Measurements from ENCODE around the gene POMZP3.
A peak's percentile ranks its signal among the peaks of the same experiment; 100 is the strongest.
"Not testable (repeated sequence)": the region's sequence is repeated elsewhere in the genome, so short reads cannot be mapped to it uniquely, and the experiment has no call there.

POMZP3 gene

GRCh38 chr7:76626989-76627642, at the start of gene POMZP3:
Gene POMZP3 (minus strand): TSS chr7:76627279. CDS start chr7:76626064, 1,215 bp downstream.
- DNase-seq: peak; percentile 47

GRCh38 chr7:76675783-76676182, 48.7 kb upstream of the POMZP3 start:
- not testable (repeated sequence) for DNase-seq

DNA sequence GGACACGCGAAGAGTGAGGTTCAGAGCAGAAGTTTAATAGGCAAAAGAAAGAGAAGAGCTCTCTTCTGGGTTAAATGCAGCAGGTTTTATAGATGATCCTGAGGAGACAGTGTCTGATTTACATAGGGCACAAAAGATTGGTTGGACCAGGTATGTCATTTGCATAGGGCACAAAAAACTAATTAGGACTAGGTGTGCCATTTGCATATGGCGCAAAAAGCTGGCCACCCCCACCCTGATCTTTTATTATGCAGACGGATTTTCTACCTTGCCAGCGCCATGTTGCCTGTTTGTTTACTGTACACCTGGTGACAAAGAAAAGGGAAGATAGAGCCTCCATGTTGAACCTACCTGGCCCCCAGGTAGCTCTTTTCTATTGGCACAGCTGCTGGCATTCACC, 46.3 kb upstream of the POMZP3 start:
- not testable (repeated sequence) for DNase-seq

GRCh38 chr7:76659212-76659611, 32.1 kb upstream of the POMZP3 start:
- DNase-seq: not testable (repeated sequence)

GRCh38 chr7:76656425-76656824, 29.3 kb upstream of the POMZP3 start:
- DNase-seq: not testable (repeated sequence)

DNA sequence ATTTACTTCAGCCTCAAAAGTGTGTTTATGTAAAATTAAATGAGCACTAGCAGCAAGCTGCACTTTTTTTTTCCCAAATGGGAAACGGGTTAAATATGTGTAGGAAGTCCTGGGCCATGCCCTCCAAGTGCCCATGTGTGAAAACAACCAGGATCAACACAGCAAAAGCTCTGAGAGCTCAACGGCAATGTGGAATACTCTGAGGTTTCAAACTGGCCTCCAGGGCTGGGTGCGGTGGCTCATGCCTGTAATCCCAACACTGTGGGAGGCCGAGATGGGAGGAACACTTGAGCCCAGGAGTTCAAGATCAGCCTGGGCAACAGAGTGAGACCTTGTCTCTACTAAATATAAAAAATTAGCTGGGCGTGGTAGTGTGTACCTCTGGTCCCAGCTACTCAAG, 15.5 kb upstream of the POMZP3 start:
- DNase-seq: not testable (repeated sequence)

GRCh38 chr7:76637061-76637691, 10.1 kb upstream of the POMZP3 start:
- DNase-seq: not testable (repeated sequence)

- peak; percentile 39 for DNase-seq
Observed at GRCh38 chr7:76626581-76626980, 498 bp downstream of the POMZP3 start.

DNA sequence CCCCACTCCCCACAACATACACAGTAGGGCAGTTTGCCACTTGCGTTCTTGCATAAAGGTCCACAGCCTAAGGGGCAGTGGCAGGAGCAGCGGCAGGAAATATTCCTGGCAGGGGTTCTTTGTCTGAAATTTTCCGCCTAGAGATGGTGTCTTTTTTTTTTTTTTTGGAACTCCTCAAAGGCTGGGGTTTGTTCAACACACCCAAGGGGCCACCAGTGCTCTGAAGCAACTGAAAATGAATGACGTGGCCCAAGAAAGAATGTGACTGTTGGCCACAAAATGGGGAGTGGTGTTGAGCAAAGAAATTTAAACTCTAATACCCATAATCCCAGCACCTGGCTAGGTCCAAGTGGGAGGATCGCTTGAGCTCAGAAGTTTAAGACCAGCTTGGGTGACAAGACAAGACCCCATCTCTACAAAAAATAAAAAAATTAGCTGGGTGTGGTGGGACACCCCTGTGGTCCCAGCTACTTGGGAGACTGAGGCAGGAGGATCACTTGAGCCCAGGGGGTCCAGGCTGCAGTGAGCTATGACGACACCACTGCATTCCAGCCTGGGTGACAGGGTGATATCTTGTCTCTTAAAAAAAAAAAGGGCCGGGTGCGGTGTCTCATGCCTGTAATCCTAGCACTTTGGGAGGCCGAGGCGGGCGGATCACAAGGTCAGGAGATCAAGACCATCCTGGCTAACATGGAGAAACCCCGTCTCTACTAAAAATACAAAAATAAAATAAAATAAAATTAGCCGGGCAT, 7.5 kb downstream of the POMZP3 start:
- not testable (repeated sequence) for DNase-seq

GRCh38 chr7:76613783-76614182, 13.3 kb downstream of the POMZP3 start:
- not testable (repeated sequence) for DNase-seq

GRCh38 chr7:76612232-76612631, 14.8 kb downstream of the POMZP3 start:
- not testable (repeated sequence) for DNase-seq

DNA sequence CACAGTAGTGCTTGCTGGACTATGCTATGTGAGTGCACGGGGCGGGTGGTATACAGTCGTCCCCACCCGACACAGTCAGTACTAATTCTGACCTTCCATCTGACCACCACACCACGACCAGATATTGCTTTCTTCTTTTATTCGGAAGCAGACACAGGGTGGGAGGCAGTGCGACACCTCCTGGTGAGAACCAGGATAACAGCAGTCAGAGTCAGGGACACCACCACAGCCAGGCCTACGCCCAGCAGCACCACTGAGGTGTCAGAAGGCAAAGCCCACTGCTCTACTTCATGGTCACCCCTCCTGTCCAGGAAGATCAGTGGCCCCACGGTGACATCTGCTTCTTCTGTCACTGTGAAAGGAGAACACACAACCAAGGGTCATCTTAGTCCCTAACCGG, 17.2 kb downstream of the POMZP3 start:
- DNase-seq: not testable (repeated sequence)

GRCh38 chr7:76608469-76608868, 18.6 kb downstream of the POMZP3 start:
- DNase-seq: not testable (repeated sequence)

GRCh38 chr7:76606027-76606426, 21.1 kb downstream of the POMZP3 start:
- peak; percentile 67 for DNase-seq

DNA sequence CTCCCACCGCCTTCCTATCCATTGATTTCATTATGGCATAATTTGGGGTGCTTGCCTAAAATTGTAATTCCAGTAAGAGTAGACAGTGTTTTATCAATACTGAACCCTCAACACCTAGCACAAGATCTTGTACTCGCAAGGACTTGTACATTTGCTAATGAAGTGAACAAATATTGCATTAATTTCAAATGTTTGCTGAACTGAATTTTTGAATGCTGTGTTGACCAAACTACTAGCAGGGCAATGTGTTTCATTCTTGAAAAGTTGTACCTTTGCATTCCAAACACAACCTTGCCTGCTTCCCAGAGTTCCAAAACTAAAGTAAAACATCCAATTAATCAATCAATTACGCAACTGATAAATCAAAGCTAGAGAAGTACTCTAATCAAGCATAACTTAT, 26.4 kb downstream of the POMZP3 start:
- not testable (repeated sequence) for DNase-seq

DNA sequence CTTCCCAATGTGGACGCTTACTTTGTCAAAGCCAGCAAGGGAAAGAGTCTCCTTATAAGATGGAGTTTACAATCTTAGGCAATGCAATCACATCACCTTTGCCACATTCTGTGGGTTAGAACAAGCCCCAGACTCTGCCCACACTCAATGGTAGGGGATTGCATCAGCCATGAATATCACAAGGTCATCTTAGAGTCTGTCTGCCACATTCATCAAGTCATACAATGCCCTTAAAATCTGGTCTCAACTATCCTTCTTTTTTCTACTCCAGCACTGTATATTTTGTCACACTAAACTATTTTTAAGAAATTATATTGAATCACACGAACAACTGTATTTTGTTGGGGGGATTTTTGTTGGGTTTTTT, 27.0 kb downstream of the POMZP3 start:
- DNase-seq: not testable (repeated sequence)

- DNase-seq: not testable (repeated sequence)
Observed at GRCh38 chr7:76598590-76599264, 28.4 kb downstream of the POMZP3 start.

- DNase-seq: not testable (repeated sequence)
Observed at GRCh38 chr7:76597288-76597687, 29.8 kb downstream of the POMZP3 start.

GRCh38 chr7:76592694-76593093, 34.4 kb downstream of the POMZP3 start:
- not testable (repeated sequence) for DNase-seq

DNA sequence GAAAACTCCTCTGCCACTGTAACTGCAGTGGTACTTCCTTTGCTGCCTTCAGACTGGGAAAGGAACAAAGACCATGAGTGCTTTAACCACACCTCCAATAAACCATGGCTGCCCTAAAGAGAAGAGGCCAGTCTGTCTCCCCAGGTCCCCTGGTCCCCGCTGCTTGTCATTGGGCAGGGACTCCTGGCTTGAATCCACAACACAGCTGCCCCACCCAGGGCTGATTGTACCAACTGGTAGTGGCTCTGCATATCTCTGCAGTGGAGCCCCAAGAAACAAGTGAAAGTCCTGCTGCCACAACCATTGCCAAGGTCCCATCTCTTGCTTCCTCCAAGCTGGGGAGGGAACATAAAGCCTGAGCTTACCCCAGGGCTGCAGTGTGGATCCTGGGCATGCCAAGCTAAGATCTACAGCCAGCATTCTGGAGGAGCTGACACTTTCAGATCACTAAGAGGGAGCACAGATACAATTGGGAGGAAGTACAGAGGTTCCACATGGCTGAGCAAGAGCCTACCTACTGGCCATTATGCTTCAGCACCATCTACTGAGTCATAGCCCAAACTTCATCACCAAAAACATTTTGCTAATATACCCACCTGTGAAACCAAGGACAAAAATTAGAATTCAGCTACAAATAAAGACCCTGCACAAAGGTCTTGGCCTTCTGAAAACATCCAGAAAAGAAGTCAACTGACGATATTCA, 35.3 kb downstream of the POMZP3 start:
- DNase-seq: not testable (repeated sequence)

DNA sequence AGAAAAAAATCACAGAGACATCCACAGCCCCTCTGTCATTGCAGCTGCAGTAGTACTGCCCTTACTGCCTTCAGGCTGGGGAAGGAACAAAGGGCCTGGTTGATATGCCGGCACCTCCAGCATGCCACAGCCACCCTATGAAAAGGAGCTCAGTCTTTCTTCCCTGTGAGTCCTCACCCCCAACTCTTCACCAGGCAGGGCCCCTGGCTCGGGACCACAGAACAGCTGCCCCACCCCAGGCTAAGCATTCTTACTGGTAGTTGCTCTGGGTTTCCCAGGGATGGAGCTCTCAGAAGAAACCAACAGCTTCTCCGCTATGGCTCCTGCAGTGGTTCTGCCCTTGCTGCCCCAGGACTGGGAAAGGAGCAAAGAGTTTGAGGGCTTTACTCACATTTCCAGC, 36.0 kb downstream of the POMZP3 start:
- not testable (repeated sequence) for DNase-seq

GRCh38 chr7:76588586-76588985, 38.5 kb downstream of the POMZP3 start:
- not testable (repeated sequence) for DNase-seq
